Peyer's patch (tissue), 4 donors: ENCODE data around the gene TRAK1.

Experiments
- CTCF ChIP-seq, 6 experiments: fragments of 450-650 bp in 4 of 6; fragments of 200-600 bp in 2 of 6; sonication (generic) in 1 of 6; IDR thresholded peaks; one replicate each; pipeline ENCODE4 v1.5.1; 2017 to 2019; ENCODE audit warnings: antibody characterized with exemption in 6 of 6, mild to moderate bottlenecking in 3 of 6, moderate library complexity in 1 of 6
- POLR2A ChIP-seq, 2 donors: fragments of 450-650 bp; IDR thresholded peaks; one replicate each; pipeline ENCODE4 v1.5.1; 2017; ENCODE audit warnings: antibody characterized with exemption in 2 of 2, mild to moderate bottlenecking in 2 of 2, moderate library complexity in 2 of 2

- TF ChIP-seq CTCF (IDR thresholded peaks at IDR 0.05) (no peak), POLR2A (IDR thresholded peaks at IDR 0.05) (no peak)
Measured at GRCh38 chr3:42106646-42107045, 15.5 kb downstream of the TRAK1 start.
